HG03175 (cell line): ENCODE measurements around the gene PCK2.
A peak's percentile ranks its signal among the peaks of the same experiment; 100 is the strongest.
"Not testable (repeated sequence)": the region's sequence is repeated elsewhere in the genome, so short reads cannot be mapped to it uniquely, and the experiment has no call there.

Experiments
- ATAC-seq: cut with Tn5 transposase; IDR thresholded peaks from one replicate; pipeline ENCODE4 v1.9.1; 2021; ENCODE audit warnings: mild to moderate bottlenecking, moderate library complexity; ENCODE audit not compliant: unreplicated experiment

Gene PCK2

GRCh38 chr14:24093901-24094840 lies at the start of gene PCK2:
TSS of gene PCK2 (plus strand) at chr14:24094311. CDS start at chr14:24094406, 95 bp downstream.
- ATAC-seq: peak; percentile 48

- ATAC-seq: not testable (repeated sequence)
Observed at GRCh38 chr14:24049002-24049401, 45.1 kb upstream of the PCK2 start.

- not testable (repeated sequence) for ATAC-seq
Observed at GRCh38 chr14:24050753-24051152, 43.4 kb upstream of the PCK2 start.

GRCh38 chr14:24051176-24051788 lies 42.8 kb upstream of the PCK2 start:
- ATAC-seq: no peak

- ATAC-seq: peak; percentile 73
Observed at GRCh38 chr14:24051789-24052655, 42.1 kb upstream of the PCK2 start, which contains the start of gene CARMIL3. TSS of gene CARMIL3 (plus strand) at chr14:24052009. CDS start at chr14:24052154, 145 bp downstream.

- no peak for ATAC-seq
Observed at GRCh38 chr14:24052656-24053547, 41.2 kb upstream of the PCK2 start.

- no peak for ATAC-seq
Observed at GRCh38 chr14:24053548-24054323, 40.4 kb upstream of the PCK2 start.

GRCh38 chr14:24054324-24054641 lies 39.8 kb upstream of the PCK2 start:
- ATAC-seq: no peak

GRCh38 chr14:24054646-24055045 lies 39.5 kb upstream of the PCK2 start:
- no peak for ATAC-seq

GRCh38 chr14:24055971-24056799 lies 37.9 kb upstream of the PCK2 start:
- no peak for ATAC-seq

GRCh38 chr14:24056800-24057184 lies 37.3 kb upstream of the PCK2 start:
- ATAC-seq: no peak

- ATAC-seq: no peak
Observed at GRCh38 chr14:24057271-24057670, 36.8 kb upstream of the PCK2 start.

GRCh38 chr14:24057867-24058259 lies 36.2 kb upstream of the PCK2 start:
- ATAC-seq: no peak

- peak; percentile 54 for ATAC-seq
Observed at GRCh38 chr14:24058260-24058950, 35.7 kb upstream of the PCK2 start.

- no peak for ATAC-seq
Observed at GRCh38 chr14:24058951-24059475, 35.1 kb upstream of the PCK2 start.

GRCh38 chr14:24059841-24060388 lies 34.2 kb upstream of the PCK2 start:
- ATAC-seq: no peak

GRCh38 chr14:24060443-24060842 lies 33.7 kb upstream of the PCK2 start:
- ATAC-seq: no peak
